HFFc6 (cell line): Measurements from ENCODE around the gene YPEL1. TPM values are rescaled to one million over a fixed set of nuclear protein-coding genes. Genes with fewer than 3 reads are reported as not detected.

Experiments
- DNase-seq: peaks from one replicate; pipeline ENCODE4 v3.0.0-alpha.2; 2018
- H3K27ac Mint-ChIP-seq: 2 replicates; pipeline ENCODE4 v1.8.0; 2020; ENCODE audit warnings: mild to moderate bottlenecking, mixed read lengths
- H3K27me3 Mint-ChIP-seq: 2 replicates; pipeline ENCODE4 v1.8.0; 2021; ENCODE audit warnings: mild to moderate bottlenecking, moderate library complexity, mixed read lengths; ENCODE audit not compliant: insufficient read depth
- H3K36me3 Mint-ChIP-seq: 2 replicates; pipeline ENCODE4 v1.8.0; 2021; ENCODE audit warnings: low read depth, mixed read lengths
- H3K4me1 Mint-ChIP-seq: 2 replicates; pipeline ENCODE4 v1.8.0; 2020; ENCODE audit warnings: low read depth, mixed read lengths
- H3K4me3 Mint-ChIP-seq: 2 replicates; pipeline ENCODE4 v1.8.0; 2020; ENCODE audit warnings: mild to moderate bottlenecking, moderate library complexity, mixed read lengths
- H3K9me3 Mint-ChIP-seq: 2 replicates; pipeline ENCODE4 v1.8.0; 2020; ENCODE audit warnings: mild to moderate bottlenecking, mixed read lengths
- total RNA-seq, 6 experiments: library from RNA; stranded (reverse); fragmentation: NEBNext Ultra II Directional; extraction: Animal tissue kit (Norgen Biotek cat#: 25700); gene quantifications; 2 replicates in 1 of 6; 3 replicates in 5 of 6; pipeline ENCODE4 v1.2.3, GENCODE V29; 2021
- TF ChIP-seq, protein P1 (sequence below): fragments of 200-600 bp; sonication (generic); IDR thresholded peaks from 2 replicates; pipeline ENCODE4 v1.5.0; 2021; ENCODE audit warnings: antibody characterized with exemption, mild to moderate bottlenecking

The YPEL1 gene
- total RNA-seq, 6 experiments from 2014 or later, result 0.17 to 0.38 (median 0.20) TPM; not detected in 1

GRCh38 chr22:21686193-21686608 is 49.4 kb downstream of the YPEL1 start:
- no peak for DNase-seq
- no peaks in the 10 kb centered on the region for H3K4me1 Mint-ChIP-seq
- H3K4me3 Mint-ChIP-seq, result no peak overlapping the region
- peaks cover 5% of the 10 kb centered on the region; the same call in 1 of the 2 replicates for H3K36me3 Mint-ChIP-seq
- H3K9me3 Mint-ChIP-seq, result no peaks in the 10 kb centered on the region
- TF ChIP-seq, protein P1, sequence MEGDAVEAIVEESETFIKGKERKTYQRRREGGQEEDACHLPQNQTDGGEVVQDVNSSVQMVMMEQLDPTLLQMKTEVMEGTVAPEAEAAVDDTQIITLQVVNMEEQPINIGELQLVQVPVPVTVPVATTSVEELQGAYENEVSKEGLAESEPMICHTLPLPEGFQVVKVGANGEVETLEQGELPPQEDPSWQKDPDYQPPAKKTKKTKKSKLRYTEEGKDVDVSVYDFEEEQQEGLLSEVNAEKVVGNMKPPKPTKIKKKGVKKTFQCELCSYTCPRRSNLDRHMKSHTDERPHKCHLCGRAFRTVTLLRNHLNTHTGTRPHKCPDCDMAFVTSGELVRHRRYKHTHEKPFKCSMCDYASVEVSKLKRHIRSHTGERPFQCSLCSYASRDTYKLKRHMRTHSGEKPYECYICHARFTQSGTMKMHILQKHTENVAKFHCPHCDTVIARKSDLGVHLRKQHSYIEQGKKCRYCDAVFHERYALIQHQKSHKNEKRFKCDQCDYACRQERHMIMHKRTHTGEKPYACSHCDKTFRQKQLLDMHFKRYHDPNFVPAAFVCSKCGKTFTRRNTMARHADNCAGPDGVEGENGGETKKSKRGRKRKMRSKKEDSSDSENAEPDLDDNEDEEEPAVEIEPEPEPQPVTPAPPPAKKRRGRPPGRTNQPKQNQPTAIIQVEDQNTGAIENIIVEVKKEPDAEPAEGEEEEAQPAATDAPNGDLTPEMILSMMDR, result no peak
- H3K27me3 Mint-ChIP-seq, result no peaks in the 10 kb centered on the region
- no peak overlapping the region for H3K27ac Mint-ChIP-seq

- H3K36me3 Mint-ChIP-seq, result peaks cover 5% of the 10 kb centered on the region; the same call in 1 of the 2 replicates
- no peaks in the 10 kb centered on the region for H3K4me1 Mint-ChIP-seq
- no peak overlapping the region for H3K4me3 Mint-ChIP-seq
- H3K9me3 Mint-ChIP-seq, result no peaks in the 10 kb centered on the region
- H3K27me3 Mint-ChIP-seq, result peaks cover 2% of the 10 kb centered on the region; the same call in 1 of the 2 replicates
- TF ChIP-seq, protein P1, result no peak
- no peak overlapping the region for H3K27ac Mint-ChIP-seq
- DNase-seq, result no peak
These were observed 50.5 kb downstream of the YPEL1 start for GRCh38 chr22:21685164-21685513.

GRCh38 chr22:21684492-21685163 is 51.0 kb downstream of the YPEL1 start:
- TF ChIP-seq, protein P1, result no peak
- Mint-ChIP-seq H3K9me3 (no peaks in the 10 kb centered on the region), H3K36me3 (peaks cover 5% of the 10 kb centered on the region; the same call in 1 of the 2 replicates), H3K4me1 (no peaks in the 10 kb centered on the region), H3K4me3 (no peak overlapping the region), H3K27me3 (peaks cover 2% of the 10 kb centered on the region; the same call in 1 of the 2 replicates), H3K27ac (no peak overlapping the region)
- DNase-seq, result no peak

- no peak for DNase-seq
- no peaks in the 10 kb centered on the region for H3K9me3 Mint-ChIP-seq
- H3K4me3 Mint-ChIP-seq, result no peak overlapping the region
- TF ChIP-seq, protein P1, result no peak
- peaks cover 8% of the 10 kb centered on the region; the same call in 1 of the 2 replicates for H3K36me3 Mint-ChIP-seq
- H3K4me1 Mint-ChIP-seq, result no peaks in the 10 kb centered on the region
- peaks cover 2% of the 10 kb centered on the region; the same call in 1 of the 2 replicates for H3K27me3 Mint-ChIP-seq
- no peak overlapping the region for H3K27ac Mint-ChIP-seq
These were observed 52.2 kb downstream of the YPEL1 start for GRCh38 chr22:21683401-21683811.

DNA sequence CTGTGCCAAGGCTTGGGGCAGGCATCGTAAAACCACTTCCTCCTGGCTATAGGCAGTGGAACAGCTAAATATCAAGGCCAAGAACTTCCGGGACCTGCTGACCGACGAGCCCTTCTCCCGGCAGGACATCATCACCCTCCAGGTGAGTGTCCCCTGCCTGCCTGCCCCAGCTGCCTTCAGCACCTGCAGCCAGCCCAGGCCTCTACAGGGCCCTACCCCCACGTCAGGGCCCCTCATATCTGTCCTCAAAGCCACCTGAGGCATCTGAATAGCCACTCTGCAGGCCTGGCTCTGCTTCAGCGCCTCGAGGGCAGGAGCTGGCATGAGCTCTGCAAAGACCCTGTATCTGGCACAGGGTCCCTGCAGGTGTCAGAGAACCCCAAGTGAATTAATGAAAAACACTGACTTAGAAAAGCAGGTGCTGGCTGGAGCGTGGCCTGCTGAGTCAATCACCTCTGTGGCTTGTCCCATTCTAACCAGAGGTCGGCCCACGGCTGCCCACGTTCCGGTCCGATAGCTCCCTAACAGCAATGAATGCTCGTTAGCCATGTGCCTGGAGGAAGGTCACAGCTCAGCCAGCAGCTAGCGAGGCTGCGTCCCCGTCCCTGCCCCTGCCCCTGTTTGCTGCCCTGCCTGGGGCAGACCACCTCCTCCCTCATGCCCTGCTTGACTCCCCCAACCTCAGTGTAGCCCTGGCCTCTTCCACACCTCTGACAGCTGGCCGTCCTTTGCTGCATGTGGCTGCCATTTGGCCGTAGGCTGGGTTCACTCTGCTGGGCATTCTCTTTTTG is 53.0 kb downstream of the YPEL1 start:
- DNase-seq, result no peak
- Mint-ChIP-seq H3K27ac (no peak overlapping the region), H3K4me3 (no peak overlapping the region), H3K9me3 (no peaks in the 10 kb centered on the region), H3K4me1 (no peaks in the 10 kb centered on the region), H3K27me3 (peaks cover 2% of the 10 kb centered on the region; the same call in 1 of the 2 replicates), H3K36me3 (peaks cover 9% of the 10 kb centered on the region; the same call in 1 of the 2 replicates)
- TF ChIP-seq, protein P1, result no peak
